K562 (cell line): ENCODE measurements around the gene TSTD1.

Source experiments
- CEBPB ChIP-seq: fragments of 450-650 bp; IDR thresholded peaks from 2 replicates; pipeline ENCODE4 v1.6.1; 2016; ENCODE audit warnings: missing genetic modification characterization, missing compliant biosample characterization
- ELF4 ChIP-seq: fragments of 450-650 bp; formaldehyde crosslinking; IDR thresholded peaks from 2 replicates; pipeline ENCODE4 v1.4.0; 2022; ENCODE audit warnings: missing genetic modification characterization
- EP300 ChIP-seq: IDR thresholded peaks from 2 replicates; pipeline ENCODE4 v1.6.1; 2012; ENCODE audit warnings: low read length, improper control_type of control experiment
- ERF ChIP-seq: fragments of 450-650 bp; formaldehyde crosslinking; IDR thresholded peaks from 2 replicates; pipeline ENCODE4 v1.4.0; 2020; ENCODE audit warnings: mild to moderate bottlenecking, mixed read lengths
- ETS2 ChIP-seq: IDR thresholded peaks from 2 replicates; pipeline ENCODE4 v1.6.1; 2016; ENCODE audit warnings: borderline replicate concordance, missing genetic modification characterization, mild to moderate bottlenecking, moderate library complexity, missing compliant biosample characterization; ENCODE audit not compliant: poor library complexity, severe bottlenecking
- HDAC2 ChIP-seq: fragments of 450-650 bp; IDR thresholded peaks from 2 replicates; pipeline ENCODE4 v1.6.1; 2016; ENCODE audit warnings: mild to moderate bottlenecking
- JUN ChIP-seq, 2 experiments: sonication (generic) in 1 of 2; formaldehyde crosslinking in 1 of 2; IDR thresholded peaks; 2 replicates each; pipeline versions ENCODE4 v1.6.1 to v1.8.0; 2012 to 2022; ENCODE audit warnings: borderline replicate concordance in 2 of 2, mild to moderate bottlenecking in 2 of 2, improper control_type of control experiment in 1 of 2, low read depth in 1 of 2, low read length in 1 of 2, missing genetic modification reagents in 1 of 2
- MAFK ChIP-seq: IDR thresholded peaks from 2 replicates; pipeline ENCODE4 v1.6.1; 2011; ENCODE audit warnings: low read length, improper control_type of control experiment
- MYC ChIP-seq, 2 experiments: fragments of 250-450 bp in 1 of 2; sonication (Bioruptor Pico) in 1 of 2; IDR thresholded peaks; 2 replicates each; pipeline versions ENCODE4 v1.5.1 to v1.6.1; 2012 to 2021; ENCODE audit warnings: low read depth in 2 of 2, borderline replicate concordance in 1 of 2, improper control_type of control experiment in 1 of 2, low read length in 1 of 2, mild to moderate bottlenecking in 1 of 2, moderate library complexity in 1 of 2
- PHF20 ChIP-seq: fragments of 450-650 bp; IDR thresholded peaks from 2 replicates; pipeline ENCODE4 v1.6.1; 2018; ENCODE audit not compliant: partially characterized antibody
- PHF8 ChIP-seq: fragments of 200-600 bp; sonication (generic); IDR thresholded peaks from 2 replicates; pipeline ENCODE4 v1.6.1; 2012; ENCODE audit warnings: mixed run types, mild to moderate bottlenecking, inconsistent platforms, low read length, moderate library complexity, borderline replicate concordance
- ZBTB49 ChIP-seq: sonication (generic); formaldehyde crosslinking; IDR thresholded peaks from 2 replicates; pipeline ENCODE4 v1.8.0; 2022; ENCODE audit warnings: missing genetic modification reagents, mild to moderate bottlenecking, borderline replicate concordance
- TF ChIP-seq, protein P1 (sequence below), 3 experiments: IDR thresholded peaks in 2 of 3; conservative IDR thresholded peaks in 1 of 3; 2 replicates each; pipeline ENCODE4 v1.5.1; 2011 to 2012; ENCODE audit warnings: low read length in 3 of 3, mild to moderate bottlenecking in 3 of 3, control low read depth in 2 of 3, improper control_type of control experiment in 1 of 3, inconsistent platforms in 1 of 3, low read depth in 1 of 3, mixed read lengths in 1 of 3, moderate library complexity in 1 of 3; ENCODE audit not compliant: insufficient read depth in 2 of 3
- TF ChIP-seq, protein P2 (sequence below): fragments of 450-650 bp; IDR thresholded peaks from 2 replicates; pipeline ENCODE4 v1.7.1; 2018; ENCODE audit warnings: mild to moderate bottlenecking, low read depth; ENCODE audit not compliant: partially characterized antibody

- TF ChIP-seq JUN (IDR thresholded peaks at IDR 0.05; ENCODE audit: borderline replicate concordance, low read depth, low read length) (no peak), JUN (CRISPR knock-in tag; IDR thresholded peaks at IDR 0.05; ENCODE audit: borderline replicate concordance) (no peak), HDAC2 (no peak), ZBTB49 (CRISPR knock-in tag) (no peak), ELF4 (CRISPR knock-in tag) (no peak), PHF8 (no peak), ETS2 (tag) (no peak), EP300 (no peak), PHF20 (no peak), ERF (CRISPR knock-in tag) (no peak), MAFK (no peak), CEBPB (tag) (no peak), MYC (IDR thresholded peaks at IDR 0.05; ENCODE audit: low read depth, low read length) (no peak), MYC (CRISPR knock-in tag; IDR thresholded peaks at IDR 0.05; ENCODE audit: borderline replicate concordance, low read depth) (no peak)
- TF ChIP-seq, protein P1, sequence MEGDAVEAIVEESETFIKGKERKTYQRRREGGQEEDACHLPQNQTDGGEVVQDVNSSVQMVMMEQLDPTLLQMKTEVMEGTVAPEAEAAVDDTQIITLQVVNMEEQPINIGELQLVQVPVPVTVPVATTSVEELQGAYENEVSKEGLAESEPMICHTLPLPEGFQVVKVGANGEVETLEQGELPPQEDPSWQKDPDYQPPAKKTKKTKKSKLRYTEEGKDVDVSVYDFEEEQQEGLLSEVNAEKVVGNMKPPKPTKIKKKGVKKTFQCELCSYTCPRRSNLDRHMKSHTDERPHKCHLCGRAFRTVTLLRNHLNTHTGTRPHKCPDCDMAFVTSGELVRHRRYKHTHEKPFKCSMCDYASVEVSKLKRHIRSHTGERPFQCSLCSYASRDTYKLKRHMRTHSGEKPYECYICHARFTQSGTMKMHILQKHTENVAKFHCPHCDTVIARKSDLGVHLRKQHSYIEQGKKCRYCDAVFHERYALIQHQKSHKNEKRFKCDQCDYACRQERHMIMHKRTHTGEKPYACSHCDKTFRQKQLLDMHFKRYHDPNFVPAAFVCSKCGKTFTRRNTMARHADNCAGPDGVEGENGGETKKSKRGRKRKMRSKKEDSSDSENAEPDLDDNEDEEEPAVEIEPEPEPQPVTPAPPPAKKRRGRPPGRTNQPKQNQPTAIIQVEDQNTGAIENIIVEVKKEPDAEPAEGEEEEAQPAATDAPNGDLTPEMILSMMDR (IDR thresholded peaks at IDR 0.05 in 2 of 3, conservative IDR thresholded peaks at IDR 0.05 in 1 of 3; ENCODE audit: insufficient read depth in 2 of 3, low read depth in 1 of 3, low read length in 3 of 3), result no peak
- TF ChIP-seq, protein P2, sequence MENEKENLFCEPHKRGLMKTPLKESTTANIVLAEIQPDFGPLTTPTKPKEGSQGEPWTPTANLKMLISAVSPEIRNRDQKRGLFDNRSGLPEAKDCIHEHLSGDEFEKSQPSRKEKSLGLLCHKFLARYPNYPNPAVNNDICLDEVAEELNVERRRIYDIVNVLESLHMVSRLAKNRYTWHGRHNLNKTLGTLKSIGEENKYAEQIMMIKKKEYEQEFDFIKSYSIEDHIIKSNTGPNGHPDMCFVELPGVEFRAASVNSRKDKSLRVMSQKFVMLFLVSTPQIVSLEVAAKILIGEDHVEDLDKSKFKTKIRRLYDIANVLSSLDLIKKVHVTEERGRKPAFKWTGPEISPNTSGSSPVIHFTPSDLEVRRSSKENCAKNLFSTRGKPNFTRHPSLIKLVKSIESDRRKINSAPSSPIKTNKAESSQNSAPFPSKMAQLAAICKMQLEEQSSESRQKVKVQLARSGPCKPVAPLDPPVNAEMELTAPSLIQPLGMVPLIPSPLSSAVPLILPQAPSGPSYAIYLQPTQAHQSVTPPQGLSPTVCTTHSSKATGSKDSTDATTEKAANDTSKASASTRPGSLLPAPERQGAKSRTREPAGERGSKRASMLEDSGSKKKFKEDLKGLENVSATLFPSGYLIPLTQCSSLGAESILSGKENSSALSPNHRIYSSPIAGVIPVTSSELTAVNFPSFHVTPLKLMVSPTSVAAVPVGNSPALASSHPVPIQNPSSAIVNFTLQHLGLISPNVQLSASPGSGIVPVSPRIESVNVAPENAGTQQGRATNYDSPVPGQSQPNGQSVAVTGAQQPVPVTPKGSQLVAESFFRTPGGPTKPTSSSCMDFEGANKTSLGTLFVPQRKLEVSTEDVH, result no peak
Observed at GRCh38 chr1:161006563-161006962, 32.2 kb downstream of the TSTD1 start.
